Epithelial cell of esophagus (primary cell): Measurements from ENCODE around the gene PNPLA7.

ENCODE experiments used
- DNase-seq: peaks from one replicate; pipeline ENCODE4 v3.0.0; 2010; ENCODE audit warnings: low read depth
- H3K4me3 ChIP-seq: 2 replicates; pipeline ENCODE4 v1.5.1; 2011; ENCODE audit warnings: mild to moderate bottlenecking, low read length, control low read depth
- TF ChIP-seq, protein P1 (sequence below): IDR thresholded peaks from 2 replicates; pipeline ENCODE4 v1.5.1; 2011; ENCODE audit warnings: low read depth, mild to moderate bottlenecking, low read length, control low read depth, inconsistent platforms; ENCODE audit not compliant: insufficient read depth; ENCODE audit errors: missing control alignments

PNPLA7 gene

GRCh38 chr9:137417161-137418021 is 132.8 kb downstream of the PNPLA7 start:
- no peak for DNase-seq
- TF ChIP-seq, protein P1, sequence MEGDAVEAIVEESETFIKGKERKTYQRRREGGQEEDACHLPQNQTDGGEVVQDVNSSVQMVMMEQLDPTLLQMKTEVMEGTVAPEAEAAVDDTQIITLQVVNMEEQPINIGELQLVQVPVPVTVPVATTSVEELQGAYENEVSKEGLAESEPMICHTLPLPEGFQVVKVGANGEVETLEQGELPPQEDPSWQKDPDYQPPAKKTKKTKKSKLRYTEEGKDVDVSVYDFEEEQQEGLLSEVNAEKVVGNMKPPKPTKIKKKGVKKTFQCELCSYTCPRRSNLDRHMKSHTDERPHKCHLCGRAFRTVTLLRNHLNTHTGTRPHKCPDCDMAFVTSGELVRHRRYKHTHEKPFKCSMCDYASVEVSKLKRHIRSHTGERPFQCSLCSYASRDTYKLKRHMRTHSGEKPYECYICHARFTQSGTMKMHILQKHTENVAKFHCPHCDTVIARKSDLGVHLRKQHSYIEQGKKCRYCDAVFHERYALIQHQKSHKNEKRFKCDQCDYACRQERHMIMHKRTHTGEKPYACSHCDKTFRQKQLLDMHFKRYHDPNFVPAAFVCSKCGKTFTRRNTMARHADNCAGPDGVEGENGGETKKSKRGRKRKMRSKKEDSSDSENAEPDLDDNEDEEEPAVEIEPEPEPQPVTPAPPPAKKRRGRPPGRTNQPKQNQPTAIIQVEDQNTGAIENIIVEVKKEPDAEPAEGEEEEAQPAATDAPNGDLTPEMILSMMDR = no peak
- H3K4me3 ChIP-seq = no peak overlapping the region

GRCh38 chr9:137416563-137417151 is 133.5 kb downstream of the PNPLA7 start:
- no peak for DNase-seq
- TF ChIP-seq, protein P1 = no peak
- no peak overlapping the region for H3K4me3 ChIP-seq

DNA sequence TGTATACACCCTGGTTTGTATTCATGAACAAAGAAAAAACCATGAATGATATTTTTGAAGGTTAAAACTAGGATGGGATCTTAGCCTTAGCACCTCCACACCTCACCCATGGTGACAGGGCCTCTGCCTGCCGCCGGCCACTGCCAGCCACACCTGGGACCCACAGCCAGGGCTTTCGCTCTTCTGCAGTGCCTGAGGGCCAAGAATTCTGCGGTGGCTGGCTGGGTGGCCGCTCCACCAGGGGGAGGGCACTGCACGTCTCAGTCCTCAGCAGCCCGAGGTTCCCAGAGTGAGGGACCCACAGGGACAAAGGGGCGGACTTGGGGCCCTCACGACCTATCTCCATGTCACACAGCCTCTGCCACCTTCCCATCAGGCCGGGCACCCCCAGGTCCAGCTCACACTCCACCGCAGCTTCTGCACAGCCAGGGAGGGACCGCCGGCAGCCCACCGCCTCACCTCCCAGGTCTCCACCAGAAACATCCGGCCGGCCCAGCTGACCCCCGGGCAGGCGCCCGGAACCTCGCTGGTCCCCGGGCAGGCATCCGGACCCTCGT is 134.1 kb downstream of the PNPLA7 start:
- TF ChIP-seq, protein P1 = no peak
- H3K4me3 ChIP-seq = no peak overlapping the region
- no peak for DNase-seq

DNA sequence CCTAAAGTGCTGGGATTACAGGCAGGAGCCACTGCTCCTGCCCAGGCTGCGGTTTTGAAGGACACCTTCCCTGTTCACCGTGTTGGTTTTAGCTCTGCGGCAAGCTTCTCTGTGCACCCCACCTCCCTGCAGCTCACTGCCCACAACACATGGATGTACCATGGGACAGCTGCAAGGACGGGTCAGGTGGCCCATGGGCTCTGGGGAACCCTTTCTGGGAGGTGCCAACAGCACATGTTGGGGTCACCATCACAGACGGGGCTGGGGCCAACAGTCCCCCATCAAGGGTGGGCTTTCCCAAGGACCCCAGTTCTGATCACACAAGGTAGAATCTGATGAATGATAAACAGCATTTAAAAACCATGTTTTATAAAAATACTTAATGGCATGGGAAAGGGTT is 134.8 kb downstream of the PNPLA7 start:
- no peak for DNase-seq
- no peak overlapping the region for H3K4me3 ChIP-seq
- TF ChIP-seq, protein P1 = no peak

GRCh38 chr9:137412431-137412830 is 137.8 kb downstream of the PNPLA7 start:
- DNase-seq = no peak
- TF ChIP-seq, protein P1 = no peak
- H3K4me3 ChIP-seq = no peak overlapping the region

GRCh38 chr9:137411645-137412380 is 138.4 kb downstream of the PNPLA7 start:
- DNase-seq = peak; percentile 85
- TF ChIP-seq, protein P1 = no peak
- no peak overlapping the region for H3K4me3 ChIP-seq
